ENCODE results near the gene IKZF5. TPM values are rescaled to one million over a fixed set of nuclear protein-coding genes. Genes with fewer than 3 reads are reported as not detected.

IKZF5 gene
- total RNA-seq, 2 donors from 2014 or later = 7.5 to 16.7 TPM

DNA sequence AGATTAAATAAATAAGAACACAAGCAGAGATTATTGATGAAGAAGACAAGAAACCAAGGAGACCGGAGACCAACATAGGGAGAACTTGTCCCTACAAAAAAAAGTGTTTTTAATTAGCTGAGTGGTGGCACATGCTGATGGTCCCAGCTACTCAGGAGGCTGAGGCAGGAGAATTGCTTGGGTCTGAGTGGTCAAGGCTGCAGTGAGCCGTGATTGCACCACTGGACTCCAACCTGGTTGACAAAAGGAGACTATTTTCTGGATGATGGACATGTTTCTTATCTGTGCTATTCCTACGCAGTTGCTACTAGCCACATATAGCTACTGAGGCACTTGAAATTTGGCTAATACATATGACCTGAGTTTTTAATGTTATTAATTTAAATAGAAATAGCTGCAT is 9.7 kb downstream of the IKZF5 start:
- no peak overlapping the region for H3K4me3 ChIP-seq
- H3K27ac ChIP-seq = no peak overlapping the region
- peaks cover 7% of the 10 kb centered on the region for H3K4me1 ChIP-seq
- peaks cover under 1% of the 10 kb centered on the region for H3K36me3 ChIP-seq
- TF ChIP-seq, protein P1, sequence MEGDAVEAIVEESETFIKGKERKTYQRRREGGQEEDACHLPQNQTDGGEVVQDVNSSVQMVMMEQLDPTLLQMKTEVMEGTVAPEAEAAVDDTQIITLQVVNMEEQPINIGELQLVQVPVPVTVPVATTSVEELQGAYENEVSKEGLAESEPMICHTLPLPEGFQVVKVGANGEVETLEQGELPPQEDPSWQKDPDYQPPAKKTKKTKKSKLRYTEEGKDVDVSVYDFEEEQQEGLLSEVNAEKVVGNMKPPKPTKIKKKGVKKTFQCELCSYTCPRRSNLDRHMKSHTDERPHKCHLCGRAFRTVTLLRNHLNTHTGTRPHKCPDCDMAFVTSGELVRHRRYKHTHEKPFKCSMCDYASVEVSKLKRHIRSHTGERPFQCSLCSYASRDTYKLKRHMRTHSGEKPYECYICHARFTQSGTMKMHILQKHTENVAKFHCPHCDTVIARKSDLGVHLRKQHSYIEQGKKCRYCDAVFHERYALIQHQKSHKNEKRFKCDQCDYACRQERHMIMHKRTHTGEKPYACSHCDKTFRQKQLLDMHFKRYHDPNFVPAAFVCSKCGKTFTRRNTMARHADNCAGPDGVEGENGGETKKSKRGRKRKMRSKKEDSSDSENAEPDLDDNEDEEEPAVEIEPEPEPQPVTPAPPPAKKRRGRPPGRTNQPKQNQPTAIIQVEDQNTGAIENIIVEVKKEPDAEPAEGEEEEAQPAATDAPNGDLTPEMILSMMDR (IDR thresholded peaks at IDR 0.05) = no peak
- no peak for DNase-seq
- H3K9ac ChIP-seq (ENCODE audit: low read depth in 2 of 2, low read length in 2 of 2) = no peak overlapping the region
- H3K27me3 ChIP-seq = no peaks in the 10 kb centered on the region
- H3K9me3 ChIP-seq = no peaks in the 10 kb centered on the region
- intact Hi-C loops (cut with DNase I) = no loop called here

DNA sequence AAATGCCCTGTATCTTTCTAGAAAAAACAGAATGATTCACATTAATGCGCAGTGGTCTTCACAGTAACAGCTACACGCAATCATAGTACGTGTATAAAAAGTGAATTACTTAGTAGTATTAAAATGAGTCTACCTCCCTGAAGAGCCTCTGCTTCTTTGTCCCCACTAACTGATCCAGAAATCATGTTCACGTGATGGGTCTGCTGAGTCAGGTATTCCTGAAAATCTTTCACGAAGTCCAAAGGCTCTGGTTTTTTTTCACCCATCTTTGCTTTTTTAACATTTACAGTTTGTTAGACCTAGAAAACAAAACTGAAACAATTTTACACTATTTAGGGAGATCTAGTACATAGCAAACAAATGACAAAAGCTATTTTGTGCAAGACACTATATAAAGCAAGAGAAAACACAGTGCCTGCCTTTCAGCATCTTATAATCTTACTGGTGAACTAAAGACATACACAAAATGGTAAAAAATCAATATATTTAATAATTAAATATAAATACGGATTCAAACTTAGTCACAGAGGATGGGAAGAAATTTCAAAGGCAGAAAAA is 10.2 kb downstream of the IKZF5 start:
- Histone ChIP-seq H3K36me3 (peaks cover 3% of the 10 kb centered on the region), H3K9me3 (no peaks in the 10 kb centered on the region), H3K9ac (ENCODE audit: low read depth in 2 of 2, low read length in 2 of 2) (no peak overlapping the region), H3K27me3 (no peaks in the 10 kb centered on the region), H3K4me3 (no peak overlapping the region), H3K4me1 (peaks cover 7% of the 10 kb centered on the region), H3K27ac (no peak overlapping the region)
- TF ChIP-seq, protein P1 (IDR thresholded peaks at IDR 0.05) = no peak
- intact Hi-C loops (cut with DNase I) = no loop called here
- no peak for DNase-seq

DNA sequence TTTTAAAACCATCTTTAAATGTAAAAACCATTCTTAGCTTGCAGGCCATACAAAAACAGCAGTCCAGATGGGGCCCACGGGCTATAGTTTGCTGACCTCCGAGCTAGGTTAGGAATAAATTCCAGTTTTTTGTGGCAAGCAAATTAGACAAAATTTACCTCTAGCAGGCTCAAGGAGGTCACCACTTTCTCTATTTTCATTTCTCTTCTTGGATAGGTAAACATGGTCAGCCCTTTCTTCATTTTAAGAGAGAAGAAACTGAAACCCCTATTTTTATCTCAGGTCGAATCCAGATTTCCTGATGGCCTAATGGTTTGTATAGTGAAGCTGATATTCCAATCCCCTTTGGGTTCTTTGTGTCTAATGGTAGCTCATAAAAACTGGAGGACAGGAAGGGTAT is 10.7 kb downstream of the IKZF5 start:
- peaks cover 3% of the 10 kb centered on the region for H3K36me3 ChIP-seq
- H3K4me1 ChIP-seq = peaks cover 7% of the 10 kb centered on the region
- no peak overlapping the region for H3K4me3 ChIP-seq
- H3K9ac ChIP-seq (ENCODE audit: low read depth in 2 of 2, low read length in 2 of 2) = no peak overlapping the region
- no peak overlapping the region for H3K27ac ChIP-seq
- intact Hi-C loops (cut with DNase I) = no loop called here
- H3K9me3 ChIP-seq = no peaks in the 10 kb centered on the region
- TF ChIP-seq, protein P1 (IDR thresholded peaks at IDR 0.05) = no peak
- DNase-seq = no peak
- no peaks in the 10 kb centered on the region for H3K27me3 ChIP-seq

DNA sequence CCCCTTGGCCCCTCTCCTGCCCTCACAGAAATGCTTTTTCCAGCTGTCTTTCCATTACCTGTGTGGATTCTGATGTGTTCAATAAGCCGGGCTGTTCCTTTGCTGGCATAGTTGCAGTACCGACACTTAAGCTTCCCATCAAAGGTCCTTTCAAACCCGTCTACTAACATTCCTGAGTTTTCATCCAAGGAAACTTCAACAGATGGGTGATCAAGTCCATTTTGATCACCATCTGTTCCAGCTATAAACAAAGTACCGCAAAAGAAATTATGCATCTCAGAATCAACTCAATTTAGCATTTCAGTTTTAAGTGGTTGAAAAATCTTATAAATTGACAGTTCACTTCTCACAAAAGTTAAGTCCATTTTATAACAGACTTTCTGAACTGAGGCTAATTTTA is 12.7 kb downstream of the IKZF5 start:
- TF ChIP-seq, protein P1 (IDR thresholded peaks at IDR 0.05) = no peak
- intact Hi-C loops (cut with DNase I) = no loop called here
- H3K27me3 ChIP-seq = no peaks in the 10 kb centered on the region
- H3K9ac ChIP-seq (ENCODE audit: low read depth in 2 of 2, low read length in 2 of 2) = no peak overlapping the region
- peaks cover 3% of the 10 kb centered on the region for H3K36me3 ChIP-seq
- H3K27ac ChIP-seq = no peak overlapping the region
- peaks cover 7% of the 10 kb centered on the region for H3K4me1 ChIP-seq
- H3K4me3 ChIP-seq = no peak overlapping the region
- H3K9me3 ChIP-seq = no peaks in the 10 kb centered on the region
- DNase-seq = no peak

DNA sequence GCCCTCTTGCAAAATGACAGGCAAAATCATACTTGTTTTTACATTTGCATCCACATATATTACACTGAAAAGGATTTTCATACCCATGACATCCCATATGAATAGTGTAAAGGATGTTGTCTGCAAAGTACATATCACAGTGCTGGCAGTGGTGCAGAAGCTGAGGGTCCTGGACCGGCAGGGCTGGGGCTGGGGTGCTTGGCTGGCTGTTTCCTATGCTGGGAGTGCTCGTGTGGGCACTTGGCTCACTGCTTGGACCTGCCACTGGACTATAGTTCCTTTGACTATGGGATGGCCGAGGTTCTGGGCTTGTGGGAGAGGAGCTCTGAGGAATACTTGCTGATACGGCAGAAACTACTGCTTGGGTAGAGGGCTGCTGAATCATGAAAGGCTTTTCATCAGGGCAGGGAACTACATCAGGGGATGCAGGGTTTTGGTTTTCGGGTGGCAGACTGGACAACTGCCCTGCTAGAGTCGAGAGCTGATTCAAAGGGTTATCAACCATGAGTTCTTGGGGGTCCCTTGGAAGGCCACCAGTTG is 14.7 kb downstream of the IKZF5 start:
- Histone ChIP-seq H3K9me3 (no peaks in the 10 kb centered on the region), H3K4me1 (no peaks in the 10 kb centered on the region), H3K27ac (no peak overlapping the region), H3K36me3 (peaks cover 3% of the 10 kb centered on the region), H3K27me3 (no peaks in the 10 kb centered on the region), H3K4me3 (no peak overlapping the region), H3K9ac (ENCODE audit: low read depth in 2 of 2, low read length in 2 of 2) (no peak overlapping the region)
- no peak for DNase-seq
- TF ChIP-seq, protein P1 (IDR thresholded peaks at IDR 0.05) = no peak
- intact Hi-C loops (cut with DNase I) = no loop called here

All from colonic mucosa (tissue), 4 donors.